GM21360 (cell line): Measurements from ENCODE around the gene ABCC4.
A peak's percentile ranks its signal among the peaks of the same experiment; 100 is the strongest.

Experiments
- ATAC-seq: cut with Tn5 transposase; IDR thresholded peaks from one replicate; pipeline ENCODE4 v1.9.1; 2021; ENCODE audit warnings: mild to moderate bottlenecking, moderate library complexity; ENCODE audit not compliant: unreplicated experiment

ABCC4 gene

GRCh38 chr13:95234242-95234641 is 67.0 kb downstream of the ABCC4 start:
- ATAC-seq, result peak; percentile 81

- ATAC-seq, result no peak
These were observed 68.1 kb downstream of the ABCC4 start for GRCh38 chr13:95233026-95233635.

GRCh38 chr13:95231393-95231792 is 69.9 kb downstream of the ABCC4 start:
- ATAC-seq, result no peak

DNA sequence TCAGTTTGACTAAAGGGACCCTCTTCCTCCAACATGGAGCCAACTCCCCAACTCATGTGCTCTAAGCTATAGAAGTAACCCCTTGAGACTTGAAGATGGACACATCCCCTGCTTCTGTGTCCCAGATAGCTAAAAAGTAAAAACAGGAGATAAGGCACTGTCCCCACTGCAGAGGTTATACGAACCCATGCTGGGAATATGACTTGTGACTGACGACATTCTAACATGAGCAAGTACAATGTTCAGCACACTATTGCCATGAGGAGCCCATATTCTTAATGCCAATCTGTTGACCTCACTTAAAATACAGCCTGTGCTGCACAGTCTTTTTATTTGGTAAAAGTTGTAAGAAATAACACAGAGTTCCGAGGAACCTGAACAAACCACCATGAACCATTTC is 71.4 kb downstream of the ABCC4 start:
- no peak for ATAC-seq

- no peak for ATAC-seq
These were observed 73.1 kb downstream of the ABCC4 start for GRCh38 chr13:95228130-95228529.

GRCh38 chr13:95226932-95227695 is 74.1 kb downstream of the ABCC4 start:
- ATAC-seq, result peak; percentile 80

DNA sequence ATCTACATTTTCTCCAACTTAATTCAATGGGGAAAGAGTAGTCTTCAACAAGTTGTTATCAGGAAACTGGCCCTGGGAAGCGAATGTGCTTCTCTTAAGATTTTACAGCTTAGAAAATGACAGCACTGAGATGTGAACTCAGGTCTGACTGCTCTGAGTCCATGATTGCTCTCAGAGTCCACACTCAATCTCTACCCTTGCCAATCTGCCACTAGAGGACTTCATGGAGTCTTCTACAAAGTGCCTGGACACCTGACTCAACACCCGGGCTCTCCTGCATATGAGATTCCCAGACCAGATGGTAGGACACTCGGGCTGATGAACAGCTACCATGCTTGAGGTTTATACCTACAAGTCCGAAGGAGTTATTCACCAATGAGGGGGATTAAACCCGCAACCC is 74.8 kb downstream of the ABCC4 start:
- ATAC-seq, result peak; percentile 16

GRCh38 chr13:95226050-95226449 is 75.2 kb downstream of the ABCC4 start:
- no peak for ATAC-seq

- no peak for ATAC-seq
These were observed 77.2 kb downstream of the ABCC4 start for GRCh38 chr13:95224064-95224463.

GRCh38 chr13:95222733-95223018 is 78.6 kb downstream of the ABCC4 start:
- peak; percentile 33 for ATAC-seq

- peak; percentile 31 for ATAC-seq
These were observed 79.1 kb downstream of the ABCC4 start for GRCh38 chr13:95221971-95222732.

DNA sequence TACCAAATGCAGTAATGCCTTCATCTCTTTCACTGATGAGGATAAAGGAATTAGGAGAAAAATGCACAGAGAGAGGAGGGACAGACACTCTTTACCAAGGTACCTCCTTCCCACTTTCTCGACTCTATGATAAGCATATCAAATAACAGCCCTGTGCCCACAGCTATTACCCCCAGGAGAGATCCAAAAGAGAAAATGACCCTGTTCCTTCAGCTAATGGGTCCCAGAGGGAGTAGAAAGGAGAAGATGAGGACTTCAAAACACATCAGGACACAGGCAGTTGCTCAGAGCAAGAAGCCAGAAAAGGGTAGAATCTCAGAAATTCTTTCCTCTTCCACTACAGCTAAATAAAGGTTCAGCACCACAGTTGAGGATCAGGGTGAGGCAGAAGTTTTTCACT is 80.6 kb downstream of the ABCC4 start:
- ATAC-seq, result no peak

DNA sequence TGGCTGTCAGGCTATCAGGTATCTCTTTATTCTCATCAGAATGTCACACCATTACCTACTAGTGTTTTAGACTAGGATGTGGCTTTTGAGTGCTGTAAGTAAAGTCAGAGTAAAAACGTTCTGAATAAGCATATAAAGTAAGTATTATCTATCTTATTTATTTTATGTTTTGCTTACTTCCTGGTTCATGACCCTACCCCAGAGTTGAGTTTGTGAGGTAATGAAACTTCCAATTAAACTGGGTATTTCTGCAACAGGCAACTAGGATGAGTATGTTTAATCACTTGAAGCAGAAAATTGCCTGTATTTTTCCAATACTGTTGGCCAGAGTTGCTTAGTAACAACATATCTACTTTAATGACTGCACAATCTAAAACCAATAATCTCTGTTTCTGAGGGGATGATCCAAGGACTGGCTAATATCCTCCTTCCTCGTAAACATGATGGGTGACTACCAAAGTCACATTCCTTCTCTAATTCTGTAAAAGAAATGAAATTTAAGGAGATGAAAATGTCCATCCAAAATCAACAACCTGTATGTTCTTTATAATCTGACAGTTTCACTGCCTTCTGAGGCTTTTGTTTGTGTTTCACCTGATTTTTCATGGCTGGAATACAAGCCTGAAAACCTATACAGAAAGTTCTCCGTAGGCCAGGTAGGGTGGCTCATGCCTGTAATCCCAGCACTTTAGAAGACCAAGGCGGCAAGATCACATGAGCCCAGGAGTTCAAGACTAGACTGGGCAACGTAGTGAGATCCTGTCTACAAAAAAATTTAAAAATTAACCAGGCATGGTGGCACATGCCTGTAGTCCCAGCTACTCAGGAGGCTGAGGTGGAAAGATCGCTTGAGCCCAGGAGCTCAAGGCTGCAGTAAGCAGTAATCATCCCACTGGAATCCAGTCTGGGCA is 83.1 kb downstream of the ABCC4 start:
- no peak for ATAC-seq

DNA sequence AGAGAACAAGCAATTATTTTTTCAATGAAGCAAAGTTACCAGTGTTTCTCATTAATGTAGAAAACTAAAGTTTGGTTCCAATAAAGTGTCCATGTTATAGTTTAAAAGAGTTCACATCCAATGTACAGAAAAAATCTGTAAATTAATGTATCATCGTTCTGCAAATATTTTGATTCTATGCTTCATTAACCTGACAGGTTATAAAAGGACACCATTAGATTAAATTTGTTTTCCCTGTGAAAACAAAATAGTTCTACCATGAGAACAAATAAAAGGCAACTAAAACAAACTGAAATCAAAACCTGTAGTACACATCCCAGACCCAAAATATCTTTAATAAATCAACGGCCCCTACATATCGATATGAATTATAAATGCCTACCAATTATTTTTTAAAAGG is 85.1 kb downstream of the ABCC4 start:
- no peak for ATAC-seq

DNA sequence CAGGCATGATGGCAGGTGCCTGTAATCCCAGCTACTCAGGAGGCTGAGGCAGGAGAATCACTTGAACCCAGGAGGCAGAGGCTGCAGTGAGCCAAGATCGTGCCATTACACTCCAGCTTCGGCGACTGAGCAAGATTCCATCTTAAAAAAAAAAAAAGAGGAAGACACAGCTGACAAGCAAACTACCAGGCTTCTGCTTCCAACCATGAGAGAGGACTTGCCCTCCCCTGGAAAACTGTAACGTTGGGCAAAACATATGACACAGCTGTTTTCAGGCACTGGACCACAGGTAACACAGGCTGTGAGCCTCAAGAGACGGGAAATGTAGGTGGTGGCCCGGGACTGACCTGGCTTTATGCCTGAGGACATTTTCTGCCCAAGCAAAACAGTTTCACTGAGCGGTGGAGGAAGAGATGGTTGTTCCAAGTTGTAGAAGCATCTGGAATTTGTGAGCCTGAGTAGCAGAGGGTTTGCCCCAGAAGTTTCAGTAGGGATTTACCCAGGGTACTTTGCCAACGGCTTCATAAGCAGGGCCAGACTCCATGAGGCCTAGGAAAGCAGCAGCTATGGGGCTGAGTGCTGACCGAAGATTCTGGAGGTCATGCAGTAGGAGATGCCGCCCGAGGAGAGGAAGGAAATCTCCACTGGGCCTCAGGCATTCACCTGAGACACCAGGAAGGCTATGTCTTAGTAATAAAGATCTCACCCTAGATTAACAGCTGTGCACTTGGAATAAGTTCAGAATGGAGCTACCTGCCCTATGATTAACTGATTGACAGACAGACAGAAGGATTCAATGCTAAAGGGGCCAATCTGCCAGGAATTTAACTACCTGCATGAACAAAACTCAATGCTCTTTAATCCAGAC is 88.0 kb downstream of the ABCC4 start:
- ATAC-seq, result no peak

DNA sequence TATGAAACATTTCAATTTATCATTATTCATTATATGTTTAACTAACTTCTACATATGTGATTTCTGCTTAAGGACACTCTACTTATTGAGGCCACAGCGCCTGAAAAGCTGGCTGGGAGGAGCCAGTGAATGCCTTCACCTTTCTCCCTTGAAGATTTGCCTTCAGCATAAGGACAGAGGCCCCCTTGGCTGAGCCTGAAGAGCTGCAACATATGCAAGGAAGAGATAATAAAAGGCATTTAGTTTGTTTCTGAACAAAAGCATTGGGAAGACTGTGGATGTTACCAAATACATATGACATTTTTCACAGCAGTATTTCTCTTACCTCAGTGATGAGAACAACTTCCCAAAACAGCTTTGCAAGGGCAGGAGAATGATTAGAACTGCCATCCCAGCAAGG is 92.1 kb downstream of the ABCC4 start:
- ATAC-seq, result no peak

GRCh38 chr13:95207769-95208366 is 93.4 kb downstream of the ABCC4 start:
- ATAC-seq, result peak; percentile 97

DNA sequence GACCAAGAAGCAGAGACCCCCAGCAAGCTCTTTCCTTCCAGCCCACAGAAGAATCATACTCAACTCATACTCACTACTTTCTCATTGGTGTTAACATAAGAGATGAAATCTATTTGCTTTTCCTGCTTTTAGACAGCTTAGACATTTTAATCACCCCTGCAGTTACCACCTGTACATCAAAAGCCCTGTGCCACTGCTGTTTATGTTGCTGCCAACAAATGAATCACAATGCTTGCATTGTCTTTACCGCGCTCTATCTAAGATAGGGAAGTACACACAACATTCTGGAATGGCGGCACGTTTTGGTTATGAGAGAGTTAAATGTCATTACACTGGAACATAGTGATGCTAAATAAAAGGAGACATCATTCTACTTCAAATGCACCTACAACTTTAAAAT is 95.1 kb downstream of the ABCC4 start:
- ATAC-seq, result no peak

GRCh38 chr13:95204231-95204765 is 97.0 kb downstream of the ABCC4 start:
- no peak for ATAC-seq
